ENCODE results near the gene NSG2.

Gene NSG2

DNA sequence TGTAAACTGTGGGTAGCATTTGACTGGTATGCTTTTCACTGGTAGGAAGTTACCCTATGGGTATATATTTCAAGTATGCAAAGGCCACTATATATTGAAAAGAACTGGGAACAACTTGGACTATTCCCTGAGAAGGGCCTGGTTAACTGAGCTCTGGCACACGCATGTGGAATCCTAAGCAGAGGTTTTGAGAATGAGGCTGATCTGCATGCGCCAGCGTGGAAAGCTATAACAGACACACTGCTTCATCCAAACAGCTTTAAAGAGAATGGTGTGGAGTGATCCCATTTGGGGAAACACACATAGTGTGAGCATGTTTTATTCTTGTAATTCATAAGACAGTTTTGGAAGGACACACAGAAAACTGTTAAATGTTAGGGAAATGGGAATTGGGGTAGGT lies 8.4 kb downstream of the NSG2 start:
- TF ChIP-seq, protein P1, sequence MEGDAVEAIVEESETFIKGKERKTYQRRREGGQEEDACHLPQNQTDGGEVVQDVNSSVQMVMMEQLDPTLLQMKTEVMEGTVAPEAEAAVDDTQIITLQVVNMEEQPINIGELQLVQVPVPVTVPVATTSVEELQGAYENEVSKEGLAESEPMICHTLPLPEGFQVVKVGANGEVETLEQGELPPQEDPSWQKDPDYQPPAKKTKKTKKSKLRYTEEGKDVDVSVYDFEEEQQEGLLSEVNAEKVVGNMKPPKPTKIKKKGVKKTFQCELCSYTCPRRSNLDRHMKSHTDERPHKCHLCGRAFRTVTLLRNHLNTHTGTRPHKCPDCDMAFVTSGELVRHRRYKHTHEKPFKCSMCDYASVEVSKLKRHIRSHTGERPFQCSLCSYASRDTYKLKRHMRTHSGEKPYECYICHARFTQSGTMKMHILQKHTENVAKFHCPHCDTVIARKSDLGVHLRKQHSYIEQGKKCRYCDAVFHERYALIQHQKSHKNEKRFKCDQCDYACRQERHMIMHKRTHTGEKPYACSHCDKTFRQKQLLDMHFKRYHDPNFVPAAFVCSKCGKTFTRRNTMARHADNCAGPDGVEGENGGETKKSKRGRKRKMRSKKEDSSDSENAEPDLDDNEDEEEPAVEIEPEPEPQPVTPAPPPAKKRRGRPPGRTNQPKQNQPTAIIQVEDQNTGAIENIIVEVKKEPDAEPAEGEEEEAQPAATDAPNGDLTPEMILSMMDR (IDR thresholded peaks at IDR 0.05; ENCODE audit: insufficient read depth, low read length, poor library complexity, severe bottlenecking) = no peak
- H3K36me3 ChIP-seq (ENCODE audit: control insufficient read depth, insufficient read depth, low read length) = no peaks in the 10 kb centered on the region
- no peaks in the 10 kb centered on the region for H3K27me3 ChIP-seq (replicated peaks; ENCODE audit: control insufficient read depth, insufficient read depth, low read length)
- DNase-seq (ENCODE audit: extremely low read depth, insufficient read length) = no peak
- no peak overlapping the region for H3K4me3 ChIP-seq (replicated peaks; ENCODE audit: low read depth, low read length)

DNA sequence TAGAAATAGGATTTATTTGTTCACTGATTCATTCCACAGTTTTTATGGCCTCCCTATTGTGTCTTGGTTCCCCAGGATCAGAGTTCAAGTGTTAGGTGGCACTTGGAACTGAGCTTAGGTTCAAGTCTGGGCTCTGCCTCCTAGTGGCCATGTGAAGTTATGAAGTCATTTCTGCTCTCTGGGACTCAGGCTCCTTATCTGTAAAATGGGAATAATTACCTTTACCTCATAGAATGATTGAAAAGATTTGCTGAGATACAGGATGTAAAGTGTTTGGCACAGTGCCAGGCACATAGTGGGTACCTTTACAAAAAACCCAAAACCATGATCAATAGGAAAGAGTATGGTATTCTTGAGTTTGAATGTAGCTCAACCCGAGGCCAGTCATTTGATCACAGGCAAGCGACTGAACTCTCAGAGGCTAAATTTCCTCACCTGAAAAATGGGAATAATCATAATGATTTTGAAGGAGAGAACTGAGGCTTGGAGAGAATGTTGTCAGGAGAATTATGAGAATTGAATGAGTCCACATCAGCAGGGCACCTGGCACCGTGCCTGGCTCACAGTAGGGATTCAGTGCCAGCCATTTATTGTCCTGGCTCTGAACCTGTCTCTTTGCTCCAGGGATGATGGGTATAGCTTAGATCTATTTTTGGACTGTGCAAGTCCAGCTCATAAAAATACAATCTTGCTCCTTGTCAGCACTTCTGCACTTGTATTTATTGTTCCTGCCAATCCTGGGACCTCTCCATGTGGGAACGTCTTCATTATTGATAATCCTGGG lies 10.8 kb downstream of the NSG2 start:
- TF ChIP-seq, protein P1 (IDR thresholded peaks at IDR 0.05; ENCODE audit: insufficient read depth, low read length, poor library complexity, severe bottlenecking) = peak; percentile 56
- DNase-seq (ENCODE audit: extremely low read depth, insufficient read length) = no peak
- no peaks in the 10 kb centered on the region for H3K27me3 ChIP-seq (replicated peaks; ENCODE audit: control insufficient read depth, insufficient read depth, low read length)
- H3K36me3 ChIP-seq (ENCODE audit: control insufficient read depth, insufficient read depth, low read length) = no peaks in the 10 kb centered on the region
- no peak overlapping the region for H3K4me3 ChIP-seq (replicated peaks; ENCODE audit: low read depth, low read length)

DNA sequence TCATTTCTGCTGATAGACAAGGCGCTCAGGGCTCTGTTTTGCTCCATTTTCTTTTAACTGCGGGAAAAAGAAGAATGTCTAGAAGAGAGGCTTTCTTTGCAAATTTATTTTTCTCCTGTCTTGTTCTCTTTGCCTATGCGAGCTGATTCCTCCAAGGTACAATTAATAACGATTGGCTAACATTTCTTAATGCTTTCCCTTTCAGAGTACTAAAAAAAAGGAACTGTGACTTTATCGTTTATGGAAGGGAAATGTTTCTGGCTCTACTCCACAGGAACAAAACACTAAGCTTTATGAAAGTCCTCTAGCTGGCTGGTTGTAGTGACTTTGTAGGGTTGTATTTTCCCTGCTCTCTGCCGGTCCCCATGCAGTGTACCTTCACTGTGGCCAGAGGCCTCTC lies 11.7 kb downstream of the NSG2 start:
- TF ChIP-seq, protein P1 (IDR thresholded peaks at IDR 0.05; ENCODE audit: insufficient read depth, low read length, poor library complexity, severe bottlenecking) = no peak
- Histone ChIP-seq H3K36me3 (ENCODE audit: control insufficient read depth, insufficient read depth, low read length) (no peaks in the 10 kb centered on the region), H3K4me3 (replicated peaks; ENCODE audit: low read depth, low read length) (no peak overlapping the region), H3K27me3 (replicated peaks; ENCODE audit: control insufficient read depth, insufficient read depth, low read length) (no peaks in the 10 kb centered on the region)
- DNase-seq (ENCODE audit: extremely low read depth, insufficient read length) = no peak

DNA sequence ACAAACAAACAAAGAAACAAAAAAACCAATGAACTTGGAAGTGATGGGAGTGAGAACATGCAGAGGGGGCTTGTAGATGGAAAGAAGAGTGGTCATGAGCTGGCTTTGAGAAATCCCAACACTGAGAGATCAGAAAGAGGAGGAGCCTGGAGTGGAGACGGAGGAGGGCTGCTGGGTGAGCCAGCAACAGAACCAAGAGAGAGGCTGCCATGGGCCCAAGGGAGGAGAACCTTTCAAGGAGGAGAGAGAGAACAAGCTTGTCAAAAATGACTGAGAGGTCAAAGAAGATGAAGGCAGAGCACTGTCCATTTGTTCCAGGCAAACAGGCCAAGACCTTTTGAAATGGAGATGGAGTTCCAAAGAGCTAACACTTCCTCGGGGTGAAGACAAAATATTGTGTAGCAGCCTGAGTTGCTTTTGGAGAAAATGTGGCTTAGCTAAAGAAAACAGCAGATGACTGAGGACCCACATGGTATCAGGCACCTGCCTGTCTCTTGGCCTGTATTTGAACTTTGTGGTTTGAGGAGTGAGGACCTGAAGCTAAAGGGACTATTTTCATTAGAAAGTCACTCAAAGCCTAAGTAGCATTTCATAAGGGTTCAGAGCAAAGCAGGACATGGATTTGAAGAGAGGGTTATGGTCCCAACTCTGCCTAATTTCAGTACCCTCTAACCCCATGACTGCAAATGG lies 13.1 kb downstream of the NSG2 start:
- DNase-seq (ENCODE audit: extremely low read depth, insufficient read length) = no peak
- Histone ChIP-seq H3K4me3 (replicated peaks; ENCODE audit: low read depth, low read length) (no peak overlapping the region), H3K27me3 (replicated peaks; ENCODE audit: control insufficient read depth, insufficient read depth, low read length) (no peaks in the 10 kb centered on the region), H3K36me3 (ENCODE audit: control insufficient read depth, insufficient read depth, low read length) (no peaks in the 10 kb centered on the region)
- TF ChIP-seq, protein P1 (IDR thresholded peaks at IDR 0.05; ENCODE audit: insufficient read depth, low read length, poor library complexity, severe bottlenecking) = no peak

DNA sequence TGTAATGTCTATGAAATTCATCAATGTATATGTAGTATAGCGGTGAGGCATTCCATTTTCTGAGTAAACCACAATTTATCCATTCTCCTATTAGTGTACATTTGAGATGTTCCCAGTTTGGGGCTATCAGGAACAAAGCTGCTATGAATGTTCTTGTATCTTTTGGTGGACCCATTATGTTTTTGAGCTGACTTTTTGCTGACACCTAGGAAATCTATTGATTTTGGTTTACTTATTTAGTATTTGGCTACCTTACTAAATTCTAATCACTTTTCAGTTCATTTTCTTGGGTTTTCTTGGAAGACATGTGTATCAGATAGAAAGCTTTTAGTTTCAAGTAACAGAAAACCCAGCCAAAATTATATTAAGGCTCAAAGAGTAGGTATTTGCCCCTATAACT lies 13.7 kb downstream of the NSG2 start:
- TF ChIP-seq, protein P1 (IDR thresholded peaks at IDR 0.05; ENCODE audit: insufficient read depth, low read length, poor library complexity, severe bottlenecking) = no peak
- H3K4me3 ChIP-seq (replicated peaks; ENCODE audit: low read depth, low read length) = no peak overlapping the region
- no peak for DNase-seq (ENCODE audit: extremely low read depth, insufficient read length)
- no peaks in the 10 kb centered on the region for H3K27me3 ChIP-seq (replicated peaks; ENCODE audit: control insufficient read depth, insufficient read depth, low read length)
- H3K36me3 ChIP-seq (ENCODE audit: control insufficient read depth, insufficient read depth, low read length) = no peaks in the 10 kb centered on the region
